RPMI8226 (cell line): ENCODE data around the gene TAF3.
A peak's percentile ranks its signal among the peaks of the same experiment; 100 is the strongest.

Experiments used
- DNase-seq: peaks from one replicate; pipeline ENCODE4 v3.0.0-alpha.2; 2015

The TAF3 gene

GRCh38 chr10:8035641-8036470 is 217.6 kb downstream of the TAF3 start:
- no peak for DNase-seq

- DNase-seq: no peak
Measured at GRCh38 chr10:8036506-8037198, 218.3 kb downstream of the TAF3 start.

GRCh38 chr10:8037199-8037801 is 219.0 kb downstream of the TAF3 start:
- DNase-seq: no peak

GRCh38 chr10:8037941-8038894 is 219.9 kb downstream of the TAF3 start:
- no peak for DNase-seq

- no peak for DNase-seq
Measured at GRCh38 chr10:8039321-8039881, 221.1 kb downstream of the TAF3 start.

GRCh38 chr10:8040651-8041050 is 222.3 kb downstream of the TAF3 start:
- DNase-seq: no peak

GRCh38 chr10:8041284-8041991 is 223.1 kb downstream of the TAF3 start:
- no peak for DNase-seq

- DNase-seq: no peak
Measured at GRCh38 chr10:8041992-8042720, 223.9 kb downstream of the TAF3 start.

GRCh38 chr10:8042721-8043568 is 224.6 kb downstream of the TAF3 start:
- DNase-seq: no peak

- DNase-seq: peak; percentile 45
Measured at GRCh38 chr10:8043569-8044306, 225.4 kb downstream of the TAF3 start.

GRCh38 chr10:8044331-8044907 is 226.1 kb downstream of the TAF3 start:
- DNase-seq: no peak

- no peak for DNase-seq
Measured at GRCh38 chr10:8044908-8045725, 226.8 kb downstream of the TAF3 start.

- DNase-seq: no peak
Measured at GRCh38 chr10:8045726-8046494, 227.6 kb downstream of the TAF3 start.

GRCh38 chr10:8047452-8048280 is 229.4 kb downstream of the TAF3 start:
- DNase-seq: no peak

GRCh38 chr10:8048281-8049008 is 230.1 kb downstream of the TAF3 start:
- no peak for DNase-seq
